ENCODE results near the gene SMIM38.

DNA sequence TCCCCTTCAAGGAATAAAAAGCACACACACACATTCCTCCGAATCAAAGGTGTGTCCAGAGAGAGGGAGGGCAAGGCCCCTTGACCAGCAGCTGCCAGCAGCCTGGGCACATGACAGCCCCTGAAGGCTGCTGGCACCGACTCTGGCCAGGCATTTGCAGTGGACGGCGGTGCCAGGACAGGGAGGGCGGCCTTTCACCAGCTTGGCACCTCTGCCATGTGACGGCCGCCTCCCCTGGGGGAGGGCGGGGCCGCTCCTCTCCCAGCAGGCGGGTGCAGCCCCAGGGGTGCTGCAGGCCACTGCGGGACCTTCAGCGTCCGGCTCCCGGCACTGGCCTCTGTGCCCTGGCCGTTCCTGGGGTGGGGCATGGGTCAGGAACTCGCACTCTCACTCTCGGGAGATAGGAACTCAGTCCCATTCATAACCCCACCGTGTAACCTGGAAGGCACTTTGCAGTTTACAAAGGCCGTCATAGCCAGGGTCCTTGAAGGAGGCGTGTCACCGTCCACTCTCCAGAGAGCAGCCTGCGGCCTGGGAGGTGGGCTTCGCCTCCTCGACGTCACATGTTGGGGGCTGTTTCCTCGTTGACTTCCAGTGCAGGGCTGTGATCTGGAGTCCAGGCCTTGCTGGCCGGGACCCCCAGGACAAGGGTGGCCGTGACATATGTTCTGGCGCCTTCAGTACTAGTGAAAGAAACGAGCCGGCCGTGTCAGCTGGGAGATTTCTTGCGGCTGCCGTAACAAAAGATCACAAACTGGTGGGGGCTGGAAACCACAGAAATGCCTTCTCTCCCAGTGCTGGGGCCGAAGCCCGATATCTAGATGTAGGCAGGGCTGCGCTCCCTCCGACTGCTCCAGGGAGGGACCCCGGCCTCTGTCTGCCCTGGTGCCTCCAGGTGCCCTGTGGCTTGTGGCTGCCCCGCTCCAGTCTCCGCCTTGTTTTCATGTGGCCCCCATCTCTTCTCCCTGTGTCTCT is 39.9 kb upstream of the SMIM38 start:
- no peak for TF ChIP-seq CREB1 (CRISPR knock-in tag; IDR thresholded peaks at IDR 0.05; ENCODE audit: low read depth)
- TF ChIP-seq, protein P1, sequence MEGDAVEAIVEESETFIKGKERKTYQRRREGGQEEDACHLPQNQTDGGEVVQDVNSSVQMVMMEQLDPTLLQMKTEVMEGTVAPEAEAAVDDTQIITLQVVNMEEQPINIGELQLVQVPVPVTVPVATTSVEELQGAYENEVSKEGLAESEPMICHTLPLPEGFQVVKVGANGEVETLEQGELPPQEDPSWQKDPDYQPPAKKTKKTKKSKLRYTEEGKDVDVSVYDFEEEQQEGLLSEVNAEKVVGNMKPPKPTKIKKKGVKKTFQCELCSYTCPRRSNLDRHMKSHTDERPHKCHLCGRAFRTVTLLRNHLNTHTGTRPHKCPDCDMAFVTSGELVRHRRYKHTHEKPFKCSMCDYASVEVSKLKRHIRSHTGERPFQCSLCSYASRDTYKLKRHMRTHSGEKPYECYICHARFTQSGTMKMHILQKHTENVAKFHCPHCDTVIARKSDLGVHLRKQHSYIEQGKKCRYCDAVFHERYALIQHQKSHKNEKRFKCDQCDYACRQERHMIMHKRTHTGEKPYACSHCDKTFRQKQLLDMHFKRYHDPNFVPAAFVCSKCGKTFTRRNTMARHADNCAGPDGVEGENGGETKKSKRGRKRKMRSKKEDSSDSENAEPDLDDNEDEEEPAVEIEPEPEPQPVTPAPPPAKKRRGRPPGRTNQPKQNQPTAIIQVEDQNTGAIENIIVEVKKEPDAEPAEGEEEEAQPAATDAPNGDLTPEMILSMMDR (conservative IDR thresholded peaks at IDR 0.05; ENCODE audit: low read depth in 2 of 2) = no peak
- no peak for TF ChIP-seq POLR2AphosphoS5 (IDR thresholded peaks at IDR 0.05; ENCODE audit: low read depth)

Measured in GM23338 (cell line).